Measurements from ENCODE around the gene ENO2.
A peak's percentile ranks its signal among the peaks of the same experiment; 100 is the strongest.

ENO2 gene

GRCh38 chr12:6963791-6964413 is 49.5 kb downstream of the ENO2 start:
- no peak for DNase-seq

GRCh38 chr12:6964605-6965025 is 50.2 kb downstream of the ENO2 start:
- no peak for DNase-seq

- DNase-seq, result peak; percentile 93
Measured at GRCh38 chr12:6965026-6965661, 50.8 kb downstream of the ENO2 start.

GRCh38 chr12:6965714-6966113 is 51.3 kb downstream of the ENO2 start:
- no peak for DNase-seq

GRCh38 chr12:6966351-6966750 is 52.0 kb downstream of the ENO2 start:
- DNase-seq, result no peak

GRCh38 chr12:6967651-6968100 is 53.3 kb downstream of the ENO2 start:
- DNase-seq, result no peak

- no peak for DNase-seq
Measured at GRCh38 chr12:6968426-6968825, 54.0 kb downstream of the ENO2 start.

GRCh38 chr12:6970096-6970527 is 55.7 kb downstream of the ENO2 start:
- DNase-seq, result peak; percentile 41
